Loucy (cell line): ENCODE data around the gene BORCS6.
A peak's percentile ranks its signal among the peaks of the same experiment; 100 is the strongest.

Source experiments
- CTCF ChIP-seq: fragments of 200-600 bp; sonication (generic); conservative IDR thresholded peaks from 2 replicates; pipeline ENCODE4 v1.5.1; 2014; ENCODE audit warnings: mild to moderate bottlenecking, antibody characterized with exemption, low read length
- EZH2phosphoT487 ChIP-seq: fragments of 200-600 bp; IDR thresholded peaks from 2 replicates; pipeline ENCODE4 v1.6.1; 2018; ENCODE audit warnings: antibody characterized with exemption, mild to moderate bottlenecking, moderate library complexity, borderline replicate concordance

- peak; percentile 38; the same call in 1 of the 2 replicates for TF ChIP-seq CTCF
- no peak for TF ChIP-seq EZH2phosphoT487
These were observed 3.6 kb downstream of the BORCS6 start for GRCh38 chr17:8186446-8186786.
